GM12865 (cell line): Measurements from ENCODE around the gene PPFIBP2.

Experiments used
- DNase-seq: peaks from one replicate; pipeline ENCODE4 v3.0.0; 2010; ENCODE audit warnings: low read depth
- H3K4me3 ChIP-seq: 2 replicates; pipeline ENCODE4 v1.5.1; 2011; ENCODE audit warnings: mild to moderate bottlenecking, low read depth, low read length, control low read depth
- CTCF ChIP-seq: IDR thresholded peaks from 2 replicates; pipeline ENCODE4 v1.5.1; 2011; ENCODE audit warnings: low read length, control low read depth, low read depth, inconsistent platforms; ENCODE audit not compliant: insufficient read depth; ENCODE audit errors: missing control alignments

Gene PPFIBP2

DNA sequence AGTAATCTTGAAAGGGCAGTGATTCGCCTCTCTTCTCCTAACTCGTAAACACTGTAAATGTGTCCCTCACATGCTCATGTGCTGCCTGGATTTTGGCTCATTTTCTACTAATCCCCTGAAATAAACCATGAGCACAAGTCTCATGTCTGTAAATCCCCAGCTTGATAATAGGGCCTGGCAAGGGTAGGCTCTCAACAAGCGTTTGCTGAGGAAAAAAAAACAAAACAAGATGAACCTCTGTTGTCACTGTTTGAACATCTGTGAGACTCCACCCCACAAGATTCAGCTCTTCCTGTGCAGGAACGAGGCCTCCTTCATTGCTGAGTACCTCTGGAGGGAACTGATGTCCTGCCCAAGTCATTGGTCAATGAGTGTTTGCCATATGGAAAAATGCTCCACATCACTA is 164.0 kb downstream of the PPFIBP2 start:
- H3K4me3 ChIP-seq: no peak overlapping the region
- TF ChIP-seq CTCF: no peak
- DNase-seq: no peak

GRCh38 chr11:7683571-7683970 is 169.8 kb downstream of the PPFIBP2 start:
- DNase-seq: no peak
- no peak for TF ChIP-seq CTCF
- no peak overlapping the region for H3K4me3 ChIP-seq

DNA sequence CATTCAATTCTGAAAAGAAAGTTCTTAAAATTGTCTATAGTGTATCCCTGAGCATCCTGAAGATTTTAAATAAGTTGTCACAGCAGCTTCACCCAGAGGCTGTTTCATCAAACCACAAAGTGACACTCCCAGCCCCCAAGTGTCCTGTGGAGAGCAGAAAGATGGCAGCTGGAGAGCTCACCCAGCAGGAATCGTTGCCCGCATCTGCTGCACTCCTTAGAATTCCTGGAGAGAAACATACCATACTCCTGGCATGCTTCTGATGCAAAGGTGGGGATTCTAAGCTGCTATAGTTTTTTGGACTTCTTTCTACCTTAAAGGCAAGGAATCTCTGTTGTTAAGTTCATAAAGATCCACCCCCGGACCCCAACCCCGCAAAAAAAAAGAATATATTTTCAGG is 173.0 kb downstream of the PPFIBP2 start:
- no peak for TF ChIP-seq CTCF
- DNase-seq: no peak
- H3K4me3 ChIP-seq: no peak overlapping the region

- no peak overlapping the region for H3K4me3 ChIP-seq
- no peak for DNase-seq
- no peak for TF ChIP-seq CTCF
Measured at GRCh38 chr11:7687386-7687785, 173.6 kb downstream of the PPFIBP2 start.

DNA sequence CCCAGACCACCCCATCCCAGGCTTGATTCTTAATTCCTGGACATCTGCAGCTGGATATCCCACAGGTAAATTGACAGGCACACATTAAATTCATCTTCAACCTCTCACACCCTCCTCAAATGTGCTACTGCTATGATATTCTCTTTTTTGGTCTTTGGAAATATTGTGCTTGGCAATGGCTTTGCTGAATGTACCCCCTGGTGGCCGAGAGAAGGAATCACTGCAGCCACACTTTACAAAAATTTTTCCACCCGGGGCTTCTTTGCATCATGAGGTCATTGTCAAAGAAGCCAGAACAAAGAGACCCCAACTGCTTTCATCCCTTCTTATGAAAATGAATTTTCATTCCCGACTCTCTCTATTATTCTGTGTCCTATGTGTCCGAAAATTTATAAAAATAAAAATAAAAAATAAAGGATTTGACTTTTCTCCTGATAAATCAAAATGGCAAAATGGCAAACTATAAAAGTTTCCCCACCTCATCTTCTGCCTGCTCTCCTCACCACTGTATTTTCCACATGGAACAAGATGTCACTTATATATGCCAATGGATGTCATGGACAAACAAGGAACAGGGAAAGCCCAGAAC is 174.5 kb downstream of the PPFIBP2 start:
- TF ChIP-seq CTCF: peak; percentile 72
- DNase-seq: peak; percentile 48
- no peak overlapping the region for H3K4me3 ChIP-seq

DNA sequence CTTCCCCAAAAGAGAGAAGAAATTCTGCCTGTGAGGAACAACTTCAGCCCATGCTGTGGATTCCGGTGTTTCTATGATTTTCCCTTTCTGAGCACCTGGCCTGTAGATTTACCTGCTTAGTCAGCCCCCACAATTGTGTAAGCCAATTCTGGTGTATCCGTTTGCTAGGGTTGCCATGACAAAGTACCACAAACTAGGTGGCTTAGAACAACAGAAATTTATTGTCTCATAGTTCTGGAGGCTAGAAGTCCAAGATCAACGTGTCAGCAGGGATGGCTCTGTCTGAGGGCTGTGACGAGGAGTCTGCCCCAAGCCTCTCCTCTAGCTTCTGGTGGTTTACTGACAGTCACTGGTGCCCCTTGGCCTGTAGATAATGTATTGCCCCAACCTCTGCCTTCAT is 175.4 kb downstream of the PPFIBP2 start:
- H3K4me3 ChIP-seq: no peak overlapping the region
- no peak for DNase-seq
- TF ChIP-seq CTCF: no peak

- no peak overlapping the region for H3K4me3 ChIP-seq
- no peak for DNase-seq
Measured at GRCh38 chr11:7690648-7691047, 176.8 kb downstream of the PPFIBP2 start.

More at GRCh38 chr11:7690648-7691047, 176.8 kb downstream of the PPFIBP2 start:
- TF ChIP-seq CTCF: no peak
